ENCODE measurements around the gene RNASEH2A. TPM values are rescaled to one million over a fixed set of nuclear protein-coding genes. Genes with fewer than 3 reads are reported as not detected.

RNASEH2A gene
- total RNA-seq, 1 donor from 2014 or later = 17.0 TPM

DNA sequence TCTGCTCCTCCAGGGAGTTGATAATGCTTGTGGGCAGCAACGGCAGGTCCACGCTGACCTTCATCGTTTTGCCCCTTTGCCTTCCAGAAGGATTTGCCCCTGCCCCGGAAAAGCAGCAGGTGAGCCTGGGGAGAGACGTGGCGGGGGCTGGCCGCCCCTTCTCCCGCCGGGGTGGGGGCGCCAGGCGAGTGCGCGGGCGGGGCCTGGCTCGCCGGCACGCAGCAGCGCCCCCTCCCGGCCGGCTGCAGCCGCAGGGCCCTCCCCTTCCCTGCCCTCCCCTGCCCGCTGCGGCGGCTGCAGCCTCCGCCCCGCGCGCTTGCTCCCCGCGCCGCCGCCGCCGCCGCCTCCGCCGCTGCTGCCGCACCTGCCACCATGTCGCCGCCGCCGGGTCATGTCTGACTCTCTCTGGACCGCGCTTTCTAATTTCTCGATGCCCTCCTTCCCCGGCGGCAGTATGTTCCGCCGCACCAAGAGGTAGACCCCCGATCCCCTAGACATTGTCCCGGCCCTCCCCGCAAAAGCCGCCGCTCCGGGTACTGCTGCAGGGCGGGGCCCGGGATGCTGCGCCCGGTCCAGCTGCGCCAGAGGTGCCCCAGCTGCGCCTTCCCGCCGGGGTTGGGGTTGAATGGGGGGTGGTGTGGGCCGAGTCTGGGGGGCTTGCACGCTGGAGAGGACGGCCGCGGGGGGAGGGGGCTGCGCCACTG lies 31.9 kb downstream of the RNASEH2A start, which contains the start of gene MAST1:
TSS of gene MAST1 (plus strand) at position 334 of the 704 bp plus-strand sequence. CDS start at position 392, 58 bp downstream.
- DNase-seq (ENCODE audit: low read depth) = no peak
- TF ChIP-seq, protein P1, sequence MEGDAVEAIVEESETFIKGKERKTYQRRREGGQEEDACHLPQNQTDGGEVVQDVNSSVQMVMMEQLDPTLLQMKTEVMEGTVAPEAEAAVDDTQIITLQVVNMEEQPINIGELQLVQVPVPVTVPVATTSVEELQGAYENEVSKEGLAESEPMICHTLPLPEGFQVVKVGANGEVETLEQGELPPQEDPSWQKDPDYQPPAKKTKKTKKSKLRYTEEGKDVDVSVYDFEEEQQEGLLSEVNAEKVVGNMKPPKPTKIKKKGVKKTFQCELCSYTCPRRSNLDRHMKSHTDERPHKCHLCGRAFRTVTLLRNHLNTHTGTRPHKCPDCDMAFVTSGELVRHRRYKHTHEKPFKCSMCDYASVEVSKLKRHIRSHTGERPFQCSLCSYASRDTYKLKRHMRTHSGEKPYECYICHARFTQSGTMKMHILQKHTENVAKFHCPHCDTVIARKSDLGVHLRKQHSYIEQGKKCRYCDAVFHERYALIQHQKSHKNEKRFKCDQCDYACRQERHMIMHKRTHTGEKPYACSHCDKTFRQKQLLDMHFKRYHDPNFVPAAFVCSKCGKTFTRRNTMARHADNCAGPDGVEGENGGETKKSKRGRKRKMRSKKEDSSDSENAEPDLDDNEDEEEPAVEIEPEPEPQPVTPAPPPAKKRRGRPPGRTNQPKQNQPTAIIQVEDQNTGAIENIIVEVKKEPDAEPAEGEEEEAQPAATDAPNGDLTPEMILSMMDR (IDR thresholded peaks at IDR 0.05; ENCODE audit: insufficient read depth, low read length, poor library complexity, severe bottlenecking) = no peak
- Histone ChIP-seq H3K4me3 (ENCODE audit: low read depth, low read length) (peak within 1 kb of the TSS; percentile 35), H3K36me3 (ENCODE audit: control insufficient read depth, insufficient read depth, low read length) (no peaks in the 10 kb centered on the region), H3K27me3 (ENCODE audit: control insufficient read depth, insufficient read depth, low read length) (peaks cover 80% of the 10 kb centered on the region)

DNA sequence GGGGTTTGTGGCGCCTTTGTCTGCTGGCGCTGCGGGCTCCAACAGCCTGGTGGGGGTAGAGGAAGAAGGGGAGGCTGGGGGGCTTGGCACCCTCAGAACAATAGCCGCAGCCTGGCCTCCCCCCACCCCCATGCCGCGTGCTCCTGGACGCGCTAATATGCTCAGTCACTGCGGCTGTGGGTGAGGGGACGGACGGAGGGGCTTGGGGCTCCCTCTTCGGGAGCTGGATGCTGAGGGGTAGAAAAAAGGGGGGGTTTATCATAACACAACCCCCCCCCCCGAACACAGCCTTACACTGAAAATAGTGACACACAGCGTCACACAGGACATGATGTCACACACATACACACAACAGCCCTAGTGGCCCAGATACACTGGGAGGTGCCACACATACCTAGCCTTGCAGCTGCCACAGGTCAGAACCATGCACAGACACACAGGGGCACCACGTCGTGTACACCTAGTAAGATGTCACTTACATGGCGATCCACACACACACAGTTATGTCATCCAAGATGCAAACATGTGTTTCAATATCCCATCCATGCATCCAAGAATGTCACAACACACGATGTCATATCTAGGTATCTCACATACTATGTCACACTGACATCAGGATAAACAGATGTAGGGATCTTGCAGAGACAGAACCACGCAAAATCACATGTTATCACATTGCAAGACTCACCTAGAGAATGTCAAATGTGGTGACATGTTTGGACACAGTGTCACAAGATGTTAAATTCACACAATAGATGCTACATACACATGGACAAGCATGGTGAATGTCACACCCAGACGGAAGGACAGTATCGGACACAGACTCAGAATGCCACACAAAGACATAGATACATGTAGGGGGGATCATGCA lies 32.7 kb downstream of the RNASEH2A start:
- Histone ChIP-seq H3K27me3 (ENCODE audit: control insufficient read depth, insufficient read depth, low read length) (peaks cover 75% of the 10 kb centered on the region), H3K4me3 (ENCODE audit: low read depth, low read length) (peak overlapping the region; percentile 35), H3K36me3 (ENCODE audit: control insufficient read depth, insufficient read depth, low read length) (no peaks in the 10 kb centered on the region)
- TF ChIP-seq, protein P1 (IDR thresholded peaks at IDR 0.05; ENCODE audit: insufficient read depth, low read length, poor library complexity, severe bottlenecking) = no peak
- DNase-seq (ENCODE audit: low read depth) = no peak

DNA sequence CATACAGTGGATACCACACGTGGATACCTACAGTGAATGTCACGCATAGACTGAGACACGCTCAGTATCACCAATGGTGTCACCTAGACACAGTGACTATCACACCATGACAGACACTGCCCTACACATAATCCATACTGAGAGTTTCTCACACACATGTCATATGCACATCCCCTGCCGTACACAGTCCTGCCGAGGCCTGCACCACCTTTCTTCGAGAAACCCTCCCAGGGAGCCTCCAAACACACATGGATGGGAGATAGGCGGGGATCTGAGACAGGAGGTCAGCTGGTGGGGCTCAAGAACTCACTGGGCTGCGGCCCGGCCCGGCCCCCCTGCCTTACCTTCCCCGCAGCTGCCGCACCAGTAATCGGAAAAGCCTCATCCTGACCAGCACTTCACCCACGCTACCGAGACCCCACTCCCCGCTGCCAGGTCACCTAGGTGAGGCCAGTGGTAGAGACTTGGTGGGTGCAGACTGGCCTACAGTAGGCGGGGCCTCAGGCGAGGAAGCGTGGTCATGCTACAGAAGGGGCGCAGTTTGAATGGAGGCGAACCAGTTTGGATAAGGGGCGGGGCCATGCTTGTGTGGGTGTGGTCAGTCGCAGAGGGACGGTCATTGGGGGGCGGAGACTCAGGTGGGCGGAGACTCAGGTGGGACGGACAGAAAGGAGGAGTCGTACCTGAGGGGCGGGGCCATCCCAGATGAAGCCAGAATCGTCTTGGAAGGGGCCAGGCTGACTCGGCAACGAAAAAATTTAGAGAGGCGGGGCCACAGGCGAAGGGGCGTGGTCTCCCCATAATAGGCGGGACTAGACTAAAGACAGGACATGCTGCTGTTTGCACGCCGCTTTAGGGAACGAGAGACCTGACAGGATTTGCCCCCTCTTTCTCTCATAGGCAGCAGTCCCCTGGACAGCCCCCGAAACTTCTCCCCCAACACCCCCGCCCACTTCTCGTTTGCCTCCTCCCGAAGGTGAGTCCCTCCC lies 34.0 kb downstream of the RNASEH2A start:
- H3K27me3 ChIP-seq (ENCODE audit: control insufficient read depth, insufficient read depth, low read length) = peaks cover 63% of the 10 kb centered on the region
- TF ChIP-seq, protein P1 (IDR thresholded peaks at IDR 0.05; ENCODE audit: insufficient read depth, low read length, poor library complexity, severe bottlenecking) = no peak
- DNase-seq (ENCODE audit: low read depth) = no peak
- H3K4me3 ChIP-seq (ENCODE audit: low read depth, low read length) = peak overlapping the region; percentile 18
- no peaks in the 10 kb centered on the region for H3K36me3 ChIP-seq (ENCODE audit: control insufficient read depth, insufficient read depth, low read length)

DNA sequence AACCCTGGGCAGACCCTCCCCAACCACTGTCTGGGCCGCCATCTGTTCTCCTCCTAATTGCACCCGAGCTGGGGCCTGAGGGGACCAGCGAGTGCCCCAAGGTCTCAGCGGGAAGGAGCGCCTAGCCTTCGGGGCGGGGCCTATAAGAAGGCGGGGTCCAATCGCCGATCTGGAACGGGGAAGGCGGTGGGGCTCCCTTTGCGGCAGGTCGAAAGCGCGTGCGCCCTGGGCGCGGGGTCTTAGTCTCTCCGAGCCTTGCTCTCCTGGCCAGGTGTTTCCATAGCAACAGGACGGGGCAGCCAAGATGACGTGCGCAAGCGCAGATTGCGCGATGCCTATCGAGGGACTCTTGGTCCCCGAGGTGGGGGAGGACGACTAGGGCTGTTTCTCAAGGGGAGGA lies 34.7 kb downstream of the RNASEH2A start:
- DNase-seq (ENCODE audit: low read depth) = no peak
- Histone ChIP-seq H3K4me3 (ENCODE audit: low read depth, low read length) (peak overlapping the region; percentile 18), H3K36me3 (ENCODE audit: control insufficient read depth, insufficient read depth, low read length) (no peaks in the 10 kb centered on the region), H3K27me3 (ENCODE audit: control insufficient read depth, insufficient read depth, low read length) (peaks cover 56% of the 10 kb centered on the region)
- TF ChIP-seq, protein P1 (IDR thresholded peaks at IDR 0.05; ENCODE audit: insufficient read depth, low read length, poor library complexity, severe bottlenecking) = no peak

DNA sequence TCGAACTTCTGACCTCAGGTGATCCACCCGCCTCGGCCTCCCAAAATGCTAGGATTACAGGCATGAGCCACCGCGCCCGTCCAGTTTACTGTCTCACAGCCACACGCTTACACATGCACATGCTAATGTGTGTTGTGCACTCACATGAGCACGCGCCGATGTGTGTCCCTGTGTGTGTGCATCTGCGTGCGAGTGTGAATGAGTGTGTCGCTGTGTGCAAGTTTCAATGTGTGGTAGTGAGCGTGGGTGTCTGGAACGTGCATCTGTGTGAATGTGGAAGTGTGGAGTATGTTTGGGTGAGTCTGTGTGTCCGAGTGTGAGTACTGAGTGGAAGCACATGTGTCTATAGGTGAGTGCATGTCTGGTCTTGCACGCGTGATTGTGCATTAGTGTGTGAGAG lies 36.1 kb downstream of the RNASEH2A start:
- H3K27me3 ChIP-seq (ENCODE audit: control insufficient read depth, insufficient read depth, low read length) = peaks cover 51% of the 10 kb centered on the region
- TF ChIP-seq, protein P1 (IDR thresholded peaks at IDR 0.05; ENCODE audit: insufficient read depth, low read length, poor library complexity, severe bottlenecking) = no peak
- DNase-seq (ENCODE audit: low read depth) = no peak
- no peak overlapping the region for H3K4me3 ChIP-seq (ENCODE audit: low read depth, low read length)
- no peaks in the 10 kb centered on the region for H3K36me3 ChIP-seq (ENCODE audit: control insufficient read depth, insufficient read depth, low read length)

Measured in kidney epithelial cell (primary cell).